GM12878 (cell line): ENCODE results near the gene EEF1AKMT3. TPM values are rescaled to one million over a fixed set of nuclear protein-coding genes. Genes with fewer than 3 reads are reported as not detected.

ENCODE experiments used
- ATAC-seq: fragments of 200-7000 bp; cut with Tn5 transposase; 3 replicates; pipeline ENCODE4 v1.9.1; 2020; ENCODE audit warnings: mild to moderate bottlenecking, moderate library complexity
- BruUV-seq: library from RNA; stranded (reverse); fragments of 400-500 nt; replicated peaks from 2 replicates; lab custom pipeline; 2021; lab: Mats Ljungman, UMichigan
- CTCF ChIA-PET: fragments of 300-600 bp; sonication (Branson Sonifier 250); formaldehyde crosslinking; extraction: SDS; loops from one replicate; lab custom pipeline; 2021; ENCODE audit warnings: inconsistent platforms; lab: Yijun Ruan, JAX
- POLR2A ChIA-PET: fragments of 350-600 bp; formaldehyde crosslinking; extraction: SDS; loops from one replicate; lab custom pipeline; 2021; ENCODE audit warnings: inconsistent platforms; lab: Charles Lee
- RAD21 ChIA-PET: fragments of 300-600 bp; sonication (Branson Sonifier 250); formaldehyde crosslinking; loops from one replicate; lab custom pipeline; 2023; ENCODE audit warnings: antibody characterized with exemption; ENCODE audit not compliant: unreplicated experiment; lab: Charles Lee
- SMC1A ChIA-PET: fragments of 300-600 bp; sonication (Branson Sonifier 250); formaldehyde crosslinking; loops from one replicate; lab custom pipeline; 2023; ENCODE audit not compliant: unreplicated experiment, uncharacterized antibody; lab: Charles Lee
- DNase-seq: peaks from one replicate; pipeline ENCODE4 v3.0.0-alpha.2; 2011; ENCODE audit warnings: low read depth, low spot score
- FAIRE-seq: peaks from 3 replicates; lab custom pipeline; 2011; peaks lifted over from hg19 to GRCh38; lab: Jason Lieb, UNC
- H2AFZ ChIP-seq: 2 replicates; pipeline ENCODE4 v1.6.0; 2011; ENCODE audit warnings: low read depth, low read length, control low read depth; ENCODE audit not compliant: control insufficient read depth
- H3K27ac ChIP-seq: 2 replicates; pipeline ENCODE4 v1.5.1; 2011; ENCODE audit warnings: control low read depth; ENCODE audit not compliant: control insufficient read depth, insufficient read depth
- H3K27me3 ChIP-seq, 2 experiments: replicated peaks in 1 of 2; 2 replicates each; pipeline versions ENCODE4 v1.6.0 to v1.6.1; 2011; ENCODE audit warnings: low read length in 1 of 2; ENCODE audit not compliant: control insufficient read depth in 2 of 2, insufficient read depth in 2 of 2
- H3K36me3 ChIP-seq, 2 experiments: 2 replicates each; pipeline ENCODE4 v1.5.1; 2011; ENCODE audit warnings: low read length in 1 of 2; ENCODE audit not compliant: control insufficient read depth in 2 of 2, insufficient read depth in 2 of 2
- H3K4me1 ChIP-seq: 2 replicates; pipeline ENCODE4 v1.6.1; 2011; ENCODE audit warnings: mild to moderate bottlenecking, low read length, moderate library complexity, mixed read lengths; ENCODE audit not compliant: control insufficient read depth, insufficient read depth
- H3K4me2 ChIP-seq: 2 replicates; pipeline ENCODE4 v1.6.0; 2011; ENCODE audit warnings: control low read depth; ENCODE audit not compliant: control insufficient read depth, insufficient read depth
- H3K4me3 ChIP-seq: fragments of 200-600 bp; sonication (generic); 2 replicates; pipeline ENCODE4 v1.5.1; 2016
- H3K79me2 ChIP-seq: 2 replicates; pipeline ENCODE4 v1.6.0; 2011; ENCODE audit warnings: low read length; ENCODE audit not compliant: control insufficient read depth, insufficient read depth
- H3K9ac ChIP-seq: 2 replicates; pipeline ENCODE4 v1.8.0; 2011; ENCODE audit warnings: low read length, control low read depth, mixed read lengths; ENCODE audit not compliant: control insufficient read depth, insufficient read depth
- H3K9me3 ChIP-seq: replicated peaks from 3 replicates; pipeline ENCODE4 v1.5.1; 2011; ENCODE audit warnings: mild to moderate bottlenecking, low read length; ENCODE audit not compliant: control insufficient read depth, insufficient read depth
- H4K20me1 ChIP-seq: 2 replicates; pipeline ENCODE4 v1.6.0; 2011; ENCODE audit not compliant: control insufficient read depth, insufficient read depth
- EED ChIP-seq: sonication (generic); IDR thresholded peaks from 2 replicates; pipeline ENCODE4 v1.6.1; 2016; ENCODE audit warnings: antibody characterized with exemption, low read depth
- EGR1 ChIP-seq, 2 experiments: IDR thresholded peaks; 1 replicate in 1 of 2; 2 replicates in 1 of 2; pipeline ENCODE4 v1.6.1; 2011 to 2012; ENCODE audit warnings: low read depth in 2 of 2, low read length in 2 of 2, borderline replicate concordance in 1 of 2, mild to moderate bottlenecking in 1 of 2, moderate library complexity in 1 of 2
- HCFC1 ChIP-seq: fragments of 150-350 bp; IDR thresholded peaks from 2 replicates; pipeline ENCODE4 v1.6.1; 2014; ENCODE audit warnings: low read length
- IRF4 ChIP-seq: IDR thresholded peaks from 2 replicates; pipeline ENCODE4 v1.6.1; 2011; ENCODE audit warnings: low read depth, low read length
- KLF5 ChIP-seq: fragments of 450-650 bp; IDR thresholded peaks from 2 replicates; pipeline ENCODE4 v1.6.1; 2014; ENCODE audit warnings: mild to moderate bottlenecking; ENCODE audit not compliant: partially characterized antibody
- MYB ChIP-seq: fragments of 150-350 bp; IDR thresholded peaks from 2 replicates; pipeline ENCODE4 v1.6.1; 2014; ENCODE audit warnings: mild to moderate bottlenecking, low read depth, low read length, borderline replicate concordance
- NFYA ChIP-seq: IDR thresholded peaks from 2 replicates; pipeline ENCODE4 v1.6.1; 2011; ENCODE audit warnings: low read depth, mild to moderate bottlenecking, low read length, improper control_type of control experiment, borderline replicate concordance
- RB1 ChIP-seq: fragments of 450-650 bp; formaldehyde crosslinking; IDR thresholded peaks from 2 replicates; pipeline ENCODE4 v1.6.1; 2017; ENCODE audit warnings: mild to moderate bottlenecking, borderline replicate concordance
- SMAD5 ChIP-seq: IDR thresholded peaks from 2 replicates; pipeline ENCODE4 v1.6.1; 2016; ENCODE audit warnings: antibody characterized with exemption, low read depth
- SRF ChIP-seq, 2 experiments: IDR thresholded peaks; 2 replicates each; pipeline ENCODE4 v1.6.1; 2011; ENCODE audit warnings: low read depth in 2 of 2, low read length in 2 of 2, mild to moderate bottlenecking in 1 of 2, moderate library complexity in 1 of 2
- TARDBP ChIP-seq: IDR thresholded peaks from 2 replicates; pipeline ENCODE4 v1.6.1; 2016; ENCODE audit warnings: borderline replicate concordance
- ZBED1 ChIP-seq: IDR thresholded peaks from 2 replicates; pipeline ENCODE4 v1.6.1; 2016; ENCODE audit warnings: borderline replicate concordance
- ZSCAN29 ChIP-seq: fragments of 450-650 bp; IDR thresholded peaks from 2 replicates; pipeline ENCODE4 v1.6.1; 2017; ENCODE audit warnings: mild to moderate bottlenecking, moderate library complexity
- WGBS: methylation state at CpG from one replicate; pipeline ENCODE4 v1.1.6; 2016; ENCODE audit warnings: low lambda C conversion rate; ENCODE audit not compliant: insufficient replicate concordance, insufficient coverage; ENCODE audit errors: missing lambda C conversion rate; 5-methylcytosine and 5-hydroxymethylcytosine counted together
- in situ Hi-C: fragments of 300-500 bp; cut with MboI; formaldehyde crosslinking; loops from 9 replicates; pipeline ENCODE4 v1.14.3; 2018; ENCODE audit warnings: mixed read lengths
- intact Hi-C: fragments of 100-400 bp; cut with micrococcal nuclease; formaldehyde crosslinking; loops from one replicate; pipeline ENCODE4 v1.14.2; 2022; ENCODE audit not compliant: unreplicated experiment
- polyA plus RNA-seq, 11 experiments: library from polyadenylated mRNA; depleted of rRNA in 4 of 11; unstranded in 6 of 11; stranded (reverse) in 5 of 11; fragments of >200 nt; fragmentation: Nextera tagmentation in 4 of 11; fragmentation: Illumina TruSeq in 1 of 11; extraction: Ambion mirVana in 4 of 11; extraction: Trizol in 1 of 11; gene quantifications; 1 replicate in 1 of 11; 2 replicates in 10 of 11; pipeline versions ENCODE4 v1.2.1 to v1.2.3, GENCODE V29; 2011 to 2016; ENCODE audit warnings: inconsistent platforms in 2 of 11, missing spikeins in 2 of 11, low read depth in 1 of 11
- total RNA-seq, 4 experiments: library from RNA; depleted of rRNA in 3 of 4; stranded (reverse); fragments of >200 nt in 3 of 4; fragmentation: Illumina TruSeq in 1 of 4; extraction: Trizol in 1 of 4; gene quantifications; 2 replicates each; pipeline versions ENCODE4 v1.2.1 to v1.2.3, GENCODE V29; 2013 to 2021
- TF ChIP-seq, protein P1 (sequence below): IDR thresholded peaks from 2 replicates; pipeline ENCODE4 v1.6.1; 2011; ENCODE audit warnings: borderline replicate concordance, low read depth, mild to moderate bottlenecking, moderate library complexity, low read length; ENCODE audit not compliant: insufficient read depth, poor library complexity, severe bottlenecking

EEF1AKMT3 gene
- total and polyA plus RNA-seq, 10 of the 15 experiments (the other 5 are each of a cell fraction or from before 2014, with no cell fraction given) = 1.2 to 8.2 (median 3.5) TPM

DNA sequence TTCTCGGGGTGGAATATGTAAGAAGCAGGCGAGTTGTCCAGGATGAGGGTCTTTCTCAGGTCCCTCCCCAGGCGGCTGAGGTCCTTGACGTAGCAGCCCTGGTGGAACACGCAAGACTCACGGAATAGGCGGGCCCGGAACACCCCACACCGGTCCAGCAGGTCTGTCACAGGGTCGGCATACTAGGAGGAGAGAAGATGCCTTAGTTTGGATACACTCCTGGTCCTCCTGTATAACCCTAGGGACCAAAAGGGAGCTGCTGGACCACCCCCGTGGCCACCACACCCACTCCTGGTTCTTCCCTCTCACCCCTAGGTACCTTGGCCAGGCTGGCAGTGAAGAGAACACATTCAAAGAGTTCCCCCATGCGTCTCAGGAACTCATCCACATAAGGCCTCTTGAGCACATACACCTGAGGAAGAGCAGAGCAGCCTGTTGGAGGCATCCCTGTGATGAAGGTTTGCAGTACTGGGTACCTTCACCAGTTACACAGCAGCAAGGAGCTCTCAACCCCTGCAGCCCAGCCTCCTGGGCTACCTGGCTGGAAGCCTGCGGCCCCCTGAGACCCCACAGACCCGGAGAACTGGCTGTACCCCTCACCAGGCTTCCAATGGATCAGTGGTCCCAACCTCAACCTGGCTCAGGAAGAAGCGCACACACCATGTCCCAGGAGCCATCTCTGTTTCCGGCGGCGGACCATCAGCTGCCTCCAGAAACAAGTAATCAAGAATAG, 51.7 kb downstream of the EEF1AKMT3 start:
- Histone ChIP-seq H4K20me1 (peaks cover under 1% of the 10 kb centered on the region; the same call in 1 of the 2 replicates), H3K4me2 (no peak overlapping the region), H3K9ac (no peak overlapping the region), H3K27me3 (no peaks in the 10 kb centered on the region), H3K79me2 (no peaks in the 10 kb centered on the region), H3K27ac (no peak overlapping the region), H3K9me3 (no peaks in the 10 kb centered on the region), H3K4me3 (no peak overlapping the region), H3K4me1 (no peaks in the 10 kb centered on the region), H3K36me3 (peaks cover 39 to 50% of the 10 kb centered on the region in 2 experiments), H2AFZ (no peak overlapping the region)
- FAIRE-seq (no peak), ATAC-seq (no peak), DNase-seq (no peak)
- TF ChIP-seq EED (no peak), ZBED1 (no peak), TARDBP (no peak), KLF5 (no peak), SMAD5 (no peak), RB1 (no peak), NFYA (no peak), HCFC1 (no peak), EGR1 (IDR thresholded peaks at IDR 0.05; ENCODE audit: borderline replicate concordance in 1 of 2, low read depth in 2 of 2, low read length in 2 of 2) (no peak), MYB (no peak), SRF (IDR thresholded peaks at IDR 0.05; ENCODE audit: low read depth in 2 of 2, low read length in 2 of 2) (no peak), ZSCAN29 (no peak), IRF4 (no peak)
- TF ChIP-seq, protein P1, sequence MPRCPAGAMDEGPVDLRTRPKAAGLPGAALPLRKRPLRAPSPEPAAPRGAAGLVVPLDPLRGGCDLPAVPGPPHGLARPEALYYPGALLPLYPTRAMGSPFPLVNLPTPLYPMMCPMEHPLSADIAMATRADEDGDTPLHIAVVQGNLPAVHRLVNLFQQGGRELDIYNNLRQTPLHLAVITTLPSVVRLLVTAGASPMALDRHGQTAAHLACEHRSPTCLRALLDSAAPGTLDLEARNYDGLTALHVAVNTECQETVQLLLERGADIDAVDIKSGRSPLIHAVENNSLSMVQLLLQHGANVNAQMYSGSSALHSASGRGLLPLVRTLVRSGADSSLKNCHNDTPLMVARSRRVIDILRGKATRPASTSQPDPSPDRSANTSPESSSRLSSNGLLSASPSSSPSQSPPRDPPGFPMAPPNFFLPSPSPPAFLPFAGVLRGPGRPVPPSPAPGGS = no peak
- ChIA-PET POLR2A (interaction anchor here (0.6 kb wide), 1 partner anchor 61 kb away, joined by 3 read pairs; no protein-coding TSS in a partner anchor), SMC1A (no interaction called here), CTCF (interaction anchor here (1.1 to 2.1 kb wide), 4 partner anchors 10 to 80 kb away, joined by 3 to 5 read pairs (median 3); no protein-coding TSS in a partner anchor), RAD21 (no interaction called here)
- WGBS = 93% methylated on average over 18 of the region's 18 CpGs
- in situ Hi-C loops (no loop called here), intact Hi-C loops (no loop called here)
- BruUV-seq = TSS peak; percentile 35
